ENCODE data around the gene BABAM2.

DNA sequence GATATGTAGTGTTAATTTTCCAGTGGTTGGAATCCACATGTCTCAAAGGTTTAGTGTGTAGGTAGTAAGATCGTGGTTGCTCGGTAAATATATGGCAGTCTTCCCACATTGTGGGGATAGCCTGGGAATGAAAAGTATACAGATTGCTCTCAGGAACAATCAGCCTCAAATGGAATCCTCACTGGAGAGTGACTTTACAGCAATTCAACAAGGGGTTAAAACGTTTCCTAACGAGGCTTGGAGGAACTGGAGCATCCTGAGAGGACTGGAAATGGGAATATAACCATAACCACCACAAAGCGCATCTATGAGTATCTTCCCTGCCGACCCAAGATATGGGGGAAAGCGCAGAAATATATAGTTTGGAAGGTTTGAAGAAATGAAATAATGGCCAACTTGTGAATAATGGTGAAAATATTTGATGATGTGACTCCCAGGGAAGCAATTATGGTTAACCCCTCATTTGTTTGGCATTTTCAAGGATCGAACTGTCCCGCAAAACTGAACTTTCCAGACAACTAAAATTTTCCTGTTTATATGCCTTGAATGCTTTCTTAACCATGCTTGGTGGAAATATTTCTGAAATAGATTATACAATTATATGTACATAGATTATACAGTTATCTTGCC, 401.4 kb downstream of the BABAM2 start:
- TF ChIP-seq, protein P1, sequence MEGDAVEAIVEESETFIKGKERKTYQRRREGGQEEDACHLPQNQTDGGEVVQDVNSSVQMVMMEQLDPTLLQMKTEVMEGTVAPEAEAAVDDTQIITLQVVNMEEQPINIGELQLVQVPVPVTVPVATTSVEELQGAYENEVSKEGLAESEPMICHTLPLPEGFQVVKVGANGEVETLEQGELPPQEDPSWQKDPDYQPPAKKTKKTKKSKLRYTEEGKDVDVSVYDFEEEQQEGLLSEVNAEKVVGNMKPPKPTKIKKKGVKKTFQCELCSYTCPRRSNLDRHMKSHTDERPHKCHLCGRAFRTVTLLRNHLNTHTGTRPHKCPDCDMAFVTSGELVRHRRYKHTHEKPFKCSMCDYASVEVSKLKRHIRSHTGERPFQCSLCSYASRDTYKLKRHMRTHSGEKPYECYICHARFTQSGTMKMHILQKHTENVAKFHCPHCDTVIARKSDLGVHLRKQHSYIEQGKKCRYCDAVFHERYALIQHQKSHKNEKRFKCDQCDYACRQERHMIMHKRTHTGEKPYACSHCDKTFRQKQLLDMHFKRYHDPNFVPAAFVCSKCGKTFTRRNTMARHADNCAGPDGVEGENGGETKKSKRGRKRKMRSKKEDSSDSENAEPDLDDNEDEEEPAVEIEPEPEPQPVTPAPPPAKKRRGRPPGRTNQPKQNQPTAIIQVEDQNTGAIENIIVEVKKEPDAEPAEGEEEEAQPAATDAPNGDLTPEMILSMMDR (IDR thresholded peaks at IDR 0.05) = no peak
- no peak for TF ChIP-seq POLR2AphosphoS5 (IDR thresholded peaks at IDR 0.05; ENCODE audit: insufficient read depth in 1 of 2, low read depth in 1 of 2)

Data from vagina (tissue), 2 donors.